ENCODE data around the gene SHISA6. TPM values are rescaled to one million over a fixed set of nuclear protein-coding genes. Genes with fewer than 3 reads are reported as not detected.

SHISA6 gene
- polyA plus RNA-seq, 1 of the 3 experiments (the other 2 are of a cell fraction): not detected

- no peak for TF ChIP-seq EZH2phosphoT487 (IDR thresholded peaks at IDR 0.05; ENCODE audit: borderline replicate concordance, low read depth)
- no peak for TF ChIP-seq FOXM1 (IDR thresholded peaks at IDR 0.05; ENCODE audit: low read depth)
- no peak for TF ChIP-seq CTCF (IDR thresholded peaks at IDR 0.05)
- TF ChIP-seq RXRA (IDR thresholded peaks at IDR 0.05; ENCODE audit: borderline replicate concordance, low read depth): no peak
- no peak for TF ChIP-seq TEAD4 (IDR thresholded peaks at IDR 0.05; ENCODE audit: borderline replicate concordance, insufficient read depth)
- no peak for TF ChIP-seq MXI1 (IDR thresholded peaks at IDR 0.05; ENCODE audit: low read depth, low read length)
- no peak for TF ChIP-seq NRF1 (IDR thresholded peaks at IDR 0.05; ENCODE audit: low read depth, low read length)
These were observed 93.5 kb downstream of the SHISA6 start (continued) for GRCh38 chr17:11334493-11334892.

- H3K4me1 ChIP-seq (ENCODE audit: control insufficient read depth in 1 of 2, insufficient read depth in 2 of 2, low read depth in 1 of 2, low read length in 1 of 2): no peaks in the 10 kb centered on the region; a peak in 2 of 4 replicates
- no peaks in the 10 kb centered on the region for H3K9me2 ChIP-seq
- no peaks in the 10 kb centered on the region for H4K20me1 ChIP-seq (ENCODE audit: insufficient read depth)
- H3K9me3 ChIP-seq: no peaks in the 10 kb centered on the region
- H3K9ac ChIP-seq: no peak overlapping the region
- no peaks in the 10 kb centered on the region for H3F3A ChIP-seq (replicated peaks; ENCODE audit: insufficient read depth)
- 7% methylated on average over 3 of the region's 5 CpGs for WGBS (ENCODE audit: low lambda C conversion rate)
- H2AFZ ChIP-seq (ENCODE audit: low read depth): no peak overlapping the region
- no peaks in the 10 kb centered on the region for H3K36me3 ChIP-seq (replicated peaks in 1 of 2; ENCODE audit: control insufficient read depth in 1 of 2, insufficient read depth in 2 of 2, low read length in 1 of 2)
- ChIA-PET CTCF (interaction anchor here (0.9 kb wide), 1 partner anchor 191 kb away, joined by 3 read pairs; no protein-coding TSS in a partner anchor), POLR2A (no interaction called here)
- H3K79me2 ChIP-seq (ENCODE audit: insufficient read depth): no peaks in the 10 kb centered on the region
- no peak for DNase-seq
- no peak overlapping the region for H3K27ac ChIP-seq (ENCODE audit: low read depth in 2 of 2, low read length in 1 of 2)
- H3K4me2 ChIP-seq: no peak overlapping the region
- no peak overlapping the region for H3K4me3 ChIP-seq (ENCODE audit: low read depth in 2 of 2, low read length in 1 of 2)
- H3K27me3 ChIP-seq (ENCODE audit: insufficient read depth): no peaks in the 10 kb centered on the region
- TF ChIP-seq TEAD4 (IDR thresholded peaks at IDR 0.05; ENCODE audit: borderline replicate concordance, insufficient read depth) (no peak), PBX3 (IDR thresholded peaks at IDR 0.05) (no peak), TAF1 (IDR thresholded peaks at IDR 0.05; ENCODE audit: borderline replicate concordance, low read depth, low read length) (no peak), CHD2 (IDR thresholded peaks at IDR 0.05; ENCODE audit: low read length, partially characterized antibody) (no peak), EP300 (IDR thresholded peaks at IDR 0.05; ENCODE audit: borderline replicate concordance in 1 of 2, low read depth in 1 of 2, low read length in 1 of 2) (no peak), EZH2phosphoT487 (IDR thresholded peaks at IDR 0.05; ENCODE audit: borderline replicate concordance, low read depth) (no peak), FOSL2 (IDR thresholded peaks at IDR 0.05; ENCODE audit: borderline replicate concordance, low read depth) (no peak), FOXM1 (IDR thresholded peaks at IDR 0.05; ENCODE audit: low read depth) (no peak), MEF2A (IDR thresholded peaks at IDR 0.05; ENCODE audit: borderline replicate concordance, low read depth) (no peak), TCF12 (IDR thresholded peaks at IDR 0.05) (no peak), GATA2 (CRISPR knock-in tag; IDR thresholded peaks at IDR 0.05) (no peak)
These were observed 95.3 kb downstream of the SHISA6 start for GRCh38 chr17:11336290-11336689.

Measured in SK-N-SH (cell line).